DLD1 (cell line): Measurements from ENCODE around the gene CCDC152.

Experiments used
- in situ Hi-C: cut with HindIII; loops from 2 replicates; pipeline ENCODE4 v1.10.0; 2017; ENCODE audit warnings: low sequenced_read_pairs

The CCDC152 gene

GRCh38 chr5:42772265-42772993, 15.8 kb downstream of the CCDC152 start:
- in situ Hi-C loops, result no loop called here

- in situ Hi-C loops, result no loop called here
Observed at GRCh38 chr5:42779083-42779482, 22.5 kb downstream of the CCDC152 start.

GRCh38 chr5:42781584-42781983, 25.0 kb downstream of the CCDC152 start:
- in situ Hi-C loops, result no loop called here

GRCh38 chr5:42784132-42784531, 27.5 kb downstream of the CCDC152 start:
- in situ Hi-C loops, result no loop called here

DNA sequence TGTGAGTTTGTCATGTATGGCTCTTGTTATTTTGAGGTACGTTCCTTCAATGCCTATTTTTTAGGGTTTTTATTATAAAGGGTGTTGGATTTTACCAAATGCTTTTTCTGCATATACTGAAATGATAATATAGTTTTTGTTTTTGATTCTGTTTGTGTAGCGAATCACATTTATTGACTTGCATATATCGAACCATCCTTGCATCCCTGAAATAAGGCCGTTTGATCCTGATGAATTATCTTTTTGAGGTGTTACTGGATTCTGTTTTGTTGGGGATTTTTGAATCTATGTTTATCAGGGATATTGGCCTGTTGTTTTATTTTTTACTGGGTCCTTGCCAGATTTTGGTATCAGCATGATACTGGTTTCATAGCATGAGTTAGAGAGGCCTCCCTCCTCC, 29.1 kb downstream of the CCDC152 start:
- in situ Hi-C loops, result no loop called here

DNA sequence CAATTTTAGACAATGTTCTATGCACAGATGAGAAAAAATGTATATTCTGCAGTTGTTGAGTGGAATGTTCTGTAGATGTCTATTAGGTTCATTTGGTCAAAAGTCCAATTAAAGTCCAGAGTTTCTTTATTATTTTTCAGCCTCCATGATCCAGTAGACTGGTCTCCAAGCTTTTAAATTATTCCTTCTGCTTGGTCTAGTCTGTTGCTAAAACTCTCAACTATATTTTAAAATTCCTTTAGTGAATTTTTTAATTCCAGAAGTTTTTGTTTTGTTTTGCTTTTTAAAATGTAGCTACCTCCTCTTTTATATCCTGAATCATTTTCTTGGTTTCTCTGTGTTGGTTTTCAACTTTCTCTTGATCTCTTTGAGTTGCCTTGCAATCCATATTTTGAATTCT, 30.5 kb downstream of the CCDC152 start:
- in situ Hi-C loops, result no loop called here

GRCh38 chr5:42787845-42788244, 31.2 kb downstream of the CCDC152 start:
- in situ Hi-C loops, result no loop called here

DNA sequence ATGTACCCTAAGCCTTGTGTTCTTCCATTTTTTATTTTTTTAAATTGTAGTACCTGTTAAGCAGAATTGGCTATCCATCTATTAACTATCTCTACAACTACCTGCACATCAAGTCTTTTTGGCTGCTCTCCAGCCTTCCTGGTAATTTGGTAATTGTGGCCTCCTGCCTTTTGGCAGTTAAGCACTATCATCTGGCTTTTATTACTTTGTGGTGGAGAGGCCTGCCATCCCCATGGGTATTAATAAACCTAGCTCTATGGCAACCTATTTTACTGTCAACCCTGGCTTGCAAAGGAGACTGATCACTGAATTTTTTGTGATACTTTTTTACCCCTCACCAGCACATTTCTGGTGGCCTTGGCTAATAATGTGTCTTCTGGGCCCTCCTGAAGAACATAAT, 34.5 kb downstream of the CCDC152 start:
- in situ Hi-C loops, result no loop called here

GRCh38 chr5:42798284-42799240, 41.9 kb downstream of the CCDC152 start:
- in situ Hi-C loops, result no loop called here

DNA sequence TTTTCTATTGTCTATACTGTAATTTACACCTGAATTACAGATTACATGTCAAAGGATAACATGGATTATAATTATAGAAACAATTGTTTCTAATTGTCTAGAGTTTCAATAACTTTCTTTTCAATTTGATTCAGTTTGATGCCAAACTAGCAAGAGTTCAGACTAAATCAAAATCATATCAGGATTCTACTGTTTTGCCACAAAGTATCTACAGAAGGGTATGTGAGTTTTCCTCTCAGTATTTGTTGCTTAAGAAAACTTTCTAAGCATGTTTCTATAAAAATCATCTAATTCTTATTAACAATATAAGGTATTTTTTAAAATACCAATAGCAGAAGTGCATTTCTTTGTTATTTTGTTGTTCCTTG, 42.6 kb downstream of the CCDC152 start:
- in situ Hi-C loops, result no loop called here

- in situ Hi-C loops, result no loop called here
Observed at GRCh38 chr5:42799668-42800114, 43.1 kb downstream of the CCDC152 start.

DNA sequence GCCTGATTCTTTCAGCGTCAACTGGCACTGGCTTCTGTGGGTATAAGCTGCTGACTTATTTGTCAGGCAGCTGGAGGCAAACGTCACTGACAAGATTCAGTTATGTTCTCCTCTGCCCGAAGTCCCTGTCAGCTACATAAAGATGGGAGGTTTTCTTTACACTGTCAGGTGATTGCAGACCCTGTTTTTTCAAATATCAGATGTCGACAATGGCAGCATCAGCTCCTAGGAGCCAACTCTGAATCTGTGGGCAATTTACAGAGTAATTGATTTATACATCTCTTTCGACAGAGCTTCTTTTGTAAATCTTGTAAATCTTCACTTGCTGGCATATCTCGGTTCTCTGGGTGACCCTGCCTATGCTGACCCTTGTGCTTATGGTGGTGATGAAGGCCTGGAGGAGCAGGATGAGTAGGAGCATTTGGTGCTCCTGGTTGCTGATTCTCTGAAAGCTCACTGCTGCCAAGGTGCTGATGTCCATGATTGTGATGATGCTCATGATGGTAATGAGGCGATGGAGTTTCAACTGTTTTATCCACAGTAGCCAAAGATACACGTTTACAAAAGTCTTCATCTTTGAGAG, 44.2 kb downstream of the CCDC152 start:
- in situ Hi-C loops, result no loop called here

DNA sequence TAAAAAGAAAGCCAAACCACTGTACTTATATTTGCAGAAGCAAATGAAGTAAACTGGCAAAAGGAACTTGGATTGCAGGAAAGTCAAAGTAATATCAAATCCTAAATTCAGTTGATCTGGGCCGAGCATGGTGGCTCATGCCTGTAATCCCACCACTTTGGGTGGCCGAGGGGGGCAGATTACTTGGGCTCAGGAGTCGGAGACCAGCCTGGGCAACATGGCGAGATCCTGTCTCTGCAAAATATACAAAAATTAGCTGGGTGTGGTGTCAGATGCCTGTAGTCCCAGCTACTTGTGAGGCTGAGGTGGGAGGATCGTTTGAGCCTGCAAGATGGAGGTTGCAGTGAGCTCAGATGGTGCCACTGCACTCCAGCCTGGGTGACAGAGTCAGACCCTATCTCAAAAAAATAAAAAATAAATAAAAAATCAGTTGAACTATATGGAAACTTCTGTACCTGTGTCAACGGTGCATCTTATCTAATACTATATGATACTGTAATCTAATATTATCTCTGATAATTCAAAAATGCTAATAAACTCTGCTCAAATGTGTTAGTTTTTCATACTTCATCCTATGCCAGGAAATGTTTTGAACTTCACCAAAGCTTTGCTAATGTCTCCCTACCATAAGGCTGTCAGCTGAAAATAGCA, 45.0 kb downstream of the CCDC152 start:
- in situ Hi-C loops, result no loop called here

DNA sequence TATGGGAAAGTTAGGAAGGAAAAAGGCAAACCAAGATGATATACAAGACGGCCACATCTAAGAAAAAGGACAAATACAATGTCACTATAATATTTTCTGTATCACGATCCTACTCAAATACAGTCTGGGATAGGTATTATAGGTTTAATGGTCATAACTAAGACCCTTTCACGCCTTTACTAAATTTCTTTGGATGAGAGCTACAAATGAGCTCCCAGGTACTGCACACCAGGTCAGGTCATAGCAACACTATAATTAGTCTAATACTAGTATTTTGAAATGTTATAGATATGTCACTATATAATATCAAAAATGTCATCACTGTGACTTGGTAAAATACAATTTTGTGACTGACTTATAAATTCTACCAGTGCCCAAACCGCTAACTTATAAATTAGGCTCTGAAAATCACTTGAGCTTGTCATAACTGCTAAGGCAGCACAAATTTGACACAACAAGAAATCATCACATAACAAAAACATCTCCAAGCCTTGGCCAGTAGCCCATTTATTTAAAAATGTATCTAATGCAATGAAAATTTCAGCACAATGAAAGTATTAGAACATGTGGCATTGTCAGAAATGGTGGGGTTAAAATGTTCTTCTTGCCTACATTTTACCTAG, 48.2 kb downstream of the CCDC152 start:
- in situ Hi-C loops, result no loop called here

DNA sequence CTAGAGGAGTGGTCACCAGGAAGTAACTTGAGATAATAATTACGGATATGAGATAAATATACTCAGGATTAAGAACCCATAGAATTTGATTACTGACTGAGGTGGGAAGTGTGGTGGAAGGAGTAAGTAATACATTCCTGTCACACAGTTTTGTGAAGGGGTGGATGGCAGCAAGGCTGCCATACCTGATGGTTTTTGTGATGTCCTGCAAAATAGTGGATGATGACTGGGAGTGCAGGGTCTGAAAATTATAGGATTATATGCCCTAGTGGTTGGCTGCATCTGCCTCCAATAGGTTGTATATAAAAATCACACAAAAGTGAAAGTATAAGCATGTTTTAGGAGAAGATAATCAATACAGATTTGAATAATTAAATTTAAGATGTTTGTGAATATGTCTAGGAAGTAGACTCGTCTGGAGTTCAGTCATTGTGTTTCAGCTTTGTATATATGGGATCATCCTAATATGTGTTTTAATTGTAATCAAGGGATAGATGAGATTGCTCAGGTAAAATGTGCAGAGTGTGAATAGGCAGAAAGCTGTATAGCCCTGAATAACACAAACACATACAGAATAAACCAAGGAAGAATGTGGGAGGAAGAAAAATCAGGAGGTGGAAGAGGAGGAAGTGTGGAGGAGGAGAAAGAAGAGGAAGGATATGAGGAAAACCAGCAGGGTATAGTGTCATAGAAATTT, 49.5 kb downstream of the CCDC152 start:
- in situ Hi-C loops, result no loop called here

DNA sequence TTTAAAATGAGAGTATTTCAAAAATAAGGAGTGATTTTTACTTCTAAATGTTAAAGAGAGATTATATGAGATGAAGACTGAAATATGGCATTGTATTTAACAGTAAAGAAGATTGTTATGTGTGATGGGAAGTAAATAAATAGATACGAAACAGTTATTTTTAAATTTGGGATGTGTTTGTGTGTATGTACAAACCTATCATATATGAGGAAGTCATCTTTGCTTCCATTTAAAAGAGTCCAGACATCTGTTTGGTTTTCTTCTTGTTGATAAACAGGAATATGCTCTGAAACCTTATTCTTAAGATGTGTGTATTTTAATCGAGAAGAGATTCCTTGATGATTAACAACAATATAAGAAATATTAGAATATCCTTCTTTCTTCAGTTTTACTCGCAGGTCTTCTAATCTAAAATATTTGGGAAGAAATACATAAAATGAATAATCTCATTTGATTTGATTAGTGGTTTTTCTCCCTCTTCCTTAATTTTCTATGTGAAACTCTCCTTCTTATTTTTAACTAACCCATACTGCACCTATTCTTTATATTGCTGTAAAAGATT, 50.2 kb downstream of the CCDC152 start:
- in situ Hi-C loops, result no loop called here

DNA sequence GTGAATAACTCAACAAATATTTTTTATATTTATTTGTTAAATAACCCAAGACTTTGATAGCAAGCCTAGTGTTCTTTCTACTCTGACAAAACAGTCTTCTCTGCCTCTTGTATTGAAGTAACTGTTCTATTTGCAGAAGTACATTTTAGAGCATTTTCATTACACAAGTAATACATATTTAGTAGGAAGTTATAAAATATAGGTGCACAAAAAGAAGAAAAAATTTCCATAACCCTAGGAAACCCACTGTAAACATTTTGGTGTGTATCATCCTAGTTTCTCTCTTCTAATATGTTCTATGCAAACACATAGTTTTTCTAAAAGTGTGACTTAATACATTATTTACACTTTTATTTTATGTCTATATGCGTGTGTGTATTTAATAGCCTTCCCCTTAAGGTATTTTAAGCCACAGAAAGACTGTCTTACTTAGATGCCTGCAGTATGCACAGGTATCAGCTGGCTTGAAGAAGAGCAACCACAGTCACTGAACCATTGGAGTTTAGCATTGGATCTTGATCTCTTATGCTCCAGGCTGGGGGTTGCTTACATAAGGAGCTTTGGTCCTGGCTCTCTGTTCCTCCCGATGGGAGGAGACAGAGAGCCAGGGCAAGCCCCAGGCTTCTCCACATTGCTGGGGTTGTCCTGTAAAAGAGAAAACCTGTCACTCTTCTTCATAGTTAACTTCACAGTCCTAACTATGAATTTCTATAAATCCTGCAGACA, 51.3 kb downstream of the CCDC152 start:
- in situ Hi-C loops, result no loop called here

DNA sequence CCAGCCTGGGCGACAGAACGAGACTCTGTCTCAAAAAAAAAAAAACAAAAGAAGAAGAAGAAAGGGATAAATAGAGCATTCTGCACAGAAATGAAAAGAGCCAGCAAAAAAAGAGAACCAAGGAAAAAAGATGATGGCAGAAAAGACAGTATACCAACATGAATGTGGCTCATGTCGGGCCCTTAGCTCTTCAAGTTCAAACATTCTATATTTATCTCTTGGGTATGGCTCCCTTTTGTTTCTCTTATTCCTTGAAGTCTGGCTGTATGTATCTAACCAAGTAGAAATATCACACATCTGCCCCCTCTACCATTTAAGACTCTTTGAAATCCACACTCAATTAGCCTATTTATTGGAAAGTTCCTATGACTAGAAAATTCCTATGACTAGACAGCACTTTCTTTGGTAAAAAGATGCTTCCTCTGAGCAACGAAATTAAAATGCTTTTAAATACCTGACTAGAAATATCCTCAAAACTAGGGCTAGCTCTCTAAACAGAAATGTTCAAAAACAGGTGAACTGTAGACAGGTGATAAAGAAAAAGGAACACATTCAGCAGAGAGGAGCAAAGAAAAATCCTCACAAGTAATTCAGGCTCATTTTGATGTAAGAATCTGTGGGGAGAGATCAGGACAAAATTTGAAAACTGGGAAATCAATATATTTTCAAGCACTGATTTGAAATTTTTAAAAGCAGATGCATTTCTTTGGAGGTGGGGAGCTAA, 52.4 kb downstream of the CCDC152 start:
- in situ Hi-C loops, result no loop called here
